ENCODE measurements around the gene DUS2. TPM values are rescaled to one million over a fixed set of nuclear protein-coding genes. Genes with fewer than 3 reads are reported as not detected.

DUS2 gene
- total and polyA plus RNA-seq, 9 of the 15 experiments (the other 6 are each of a cell fraction or from before 2014, with no cell fraction given): 5.8 to 22.5 (median 20.6) TPM

GRCh38 chr16:68085259-68086071 is 62.4 kb downstream of the DUS2 start, which contains the start of gene NFATC3 (continued):
- TF ChIP-seq ZNF830 (CRISPR knock-in tag; IDR thresholded peaks at IDR 0.05): no peak
- no peak for TF ChIP-seq ZNF41 (CRISPR knock-in tag; conservative IDR thresholded peaks at IDR 0.05)
- TF ChIP-seq ZNF395 (CRISPR knock-in tag; IDR thresholded peaks at IDR 0.05): 0 out of 2 replicates have a peak, but pooled peaks have one; percentile 18
- no peak for TF ChIP-seq ZMIZ1 (IDR thresholded peaks at IDR 0.05; ENCODE audit: low read depth in 2 of 2, low read length in 2 of 2)
- TF ChIP-seq SRSF3 (IDR thresholded peaks at IDR 0.05; ENCODE audit: insufficient read depth, low read length): 0 out of 2 replicates have a peak, but pooled peaks have one; percentile 61
- no peak for TF ChIP-seq ADNP (tag; IDR thresholded peaks at IDR 0.05)
- no peak for TF ChIP-seq ZNF165 (CRISPR knock-in tag; IDR thresholded peaks at IDR 0.05; ENCODE audit: borderline replicate concordance)
- no peak for TF ChIP-seq ZKSCAN3 (CRISPR knock-in tag; IDR thresholded peaks at IDR 0.05)
- no peak for TF ChIP-seq KLF16 (IDR thresholded peaks at IDR 0.05)
- TF ChIP-seq, protein P1, sequence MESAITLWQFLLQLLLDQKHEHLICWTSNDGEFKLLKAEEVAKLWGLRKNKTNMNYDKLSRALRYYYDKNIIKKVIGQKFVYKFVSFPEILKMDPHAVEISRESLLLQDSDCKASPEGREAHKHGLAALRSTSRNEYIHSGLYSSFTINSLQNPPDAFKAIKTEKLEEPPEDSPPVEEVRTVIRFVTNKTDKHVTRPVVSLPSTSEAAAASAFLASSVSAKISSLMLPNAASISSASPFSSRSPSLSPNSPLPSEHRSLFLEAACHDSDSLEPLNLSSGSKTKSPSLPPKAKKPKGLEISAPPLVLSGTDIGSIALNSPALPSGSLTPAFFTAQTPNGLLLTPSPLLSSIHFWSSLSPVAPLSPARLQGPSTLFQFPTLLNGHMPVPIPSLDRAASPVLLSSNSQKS (CRISPR knock-in tag; IDR thresholded peaks at IDR 0.05): no peak
- no peak for TF ChIP-seq MIER1 (IDR thresholded peaks at IDR 0.05; ENCODE audit: low read depth)
- no peak for TF ChIP-seq POLR2AphosphoS2 (IDR thresholded peaks at IDR 0.05; ENCODE audit: low read length)
- no peak for TF ChIP-seq HNRNPUL1 (IDR thresholded peaks at IDR 0.05; ENCODE audit: low read length)
- TF ChIP-seq SIN3A (IDR thresholded peaks at IDR 0.05; ENCODE audit: borderline replicate concordance in 2 of 2, control insufficient read depth in 1 of 2, low read depth in 2 of 2, low read length in 2 of 2): peak; percentile 5 to 64; a peak in 1 of 4 replicates
- TF ChIP-seq, protein P2, sequence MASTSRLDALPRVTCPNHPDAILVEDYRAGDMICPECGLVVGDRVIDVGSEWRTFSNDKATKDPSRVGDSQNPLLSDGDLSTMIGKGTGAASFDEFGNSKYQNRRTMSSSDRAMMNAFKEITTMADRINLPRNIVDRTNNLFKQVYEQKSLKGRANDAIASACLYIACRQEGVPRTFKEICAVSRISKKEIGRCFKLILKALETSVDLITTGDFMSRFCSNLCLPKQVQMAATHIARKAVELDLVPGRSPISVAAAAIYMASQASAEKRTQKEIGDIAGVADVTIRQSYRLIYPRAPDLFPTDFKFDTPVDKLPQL (IDR thresholded peaks at IDR 0.05; ENCODE audit: extremely low read depth, insufficient read length): no peak
- TF ChIP-seq NELFE (IDR thresholded peaks at IDR 0.05; ENCODE audit: insufficient read depth, insufficient read length): no peak
- 0 out of 2 replicates have a peak, but pooled peaks have one; percentile 34 for TF ChIP-seq ELF1 (tag; IDR thresholded peaks at IDR 0.05)
- TF ChIP-seq ATF3 (IDR thresholded peaks at IDR 0.05): no peak
- no peak for TF ChIP-seq ATF3 (CRISPR knock-in tag; conservative IDR thresholded peaks at IDR 0.05)
- TF ChIP-seq MCM7 (IDR thresholded peaks at IDR 0.05): no peak
